ENCODE data around the gene ZNF629. TPM values are rescaled to one million over a fixed set of nuclear protein-coding genes. Genes with fewer than 3 reads are reported as not detected.

Gene ZNF629
- polyA plus RNA-seq, 1 donor: 12.3 TPM

DNA sequence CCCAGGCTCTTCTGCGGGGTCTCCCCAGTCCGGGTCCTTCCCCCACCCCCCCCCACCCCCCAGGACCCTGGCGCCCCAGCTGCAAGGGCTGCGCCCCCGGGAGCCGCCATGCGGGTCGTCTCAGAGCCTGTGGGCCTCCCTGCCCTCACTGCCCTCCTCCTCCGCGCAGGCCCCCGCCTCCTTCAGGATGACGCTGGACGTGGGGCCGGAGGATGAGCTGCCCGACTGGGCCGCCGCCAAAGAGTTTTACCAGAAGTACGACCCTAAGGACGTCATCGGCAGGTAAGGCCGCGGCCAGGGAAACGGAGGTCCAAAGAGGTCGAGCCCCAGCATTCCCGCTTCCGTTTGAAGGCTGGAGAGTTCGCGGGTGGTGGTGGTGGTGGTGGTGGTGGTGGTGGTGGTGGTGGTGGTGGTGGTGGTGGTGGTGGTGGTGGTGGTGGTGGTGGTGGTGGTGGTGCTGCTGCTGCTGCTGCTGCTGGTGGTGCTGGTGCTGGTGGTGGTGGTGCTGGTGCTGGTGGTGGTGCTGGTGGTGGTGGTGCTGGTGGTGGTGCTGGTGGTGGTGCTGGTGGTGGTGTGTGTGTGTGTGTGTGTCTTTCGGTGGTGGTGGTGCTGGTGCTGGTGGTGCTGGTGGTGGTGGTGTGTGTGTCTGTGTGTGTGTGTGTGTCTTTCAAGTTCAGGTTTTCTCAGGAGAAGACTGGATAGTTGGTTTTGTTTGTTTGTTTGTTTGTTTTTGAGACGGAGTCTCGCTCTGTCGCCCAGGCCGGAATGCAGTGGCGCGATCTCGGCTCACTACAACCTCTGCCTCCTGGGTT is 38.2 kb downstream of the ZNF629 start:
- DNase-seq (ENCODE audit: low read depth): no peak

DNA sequence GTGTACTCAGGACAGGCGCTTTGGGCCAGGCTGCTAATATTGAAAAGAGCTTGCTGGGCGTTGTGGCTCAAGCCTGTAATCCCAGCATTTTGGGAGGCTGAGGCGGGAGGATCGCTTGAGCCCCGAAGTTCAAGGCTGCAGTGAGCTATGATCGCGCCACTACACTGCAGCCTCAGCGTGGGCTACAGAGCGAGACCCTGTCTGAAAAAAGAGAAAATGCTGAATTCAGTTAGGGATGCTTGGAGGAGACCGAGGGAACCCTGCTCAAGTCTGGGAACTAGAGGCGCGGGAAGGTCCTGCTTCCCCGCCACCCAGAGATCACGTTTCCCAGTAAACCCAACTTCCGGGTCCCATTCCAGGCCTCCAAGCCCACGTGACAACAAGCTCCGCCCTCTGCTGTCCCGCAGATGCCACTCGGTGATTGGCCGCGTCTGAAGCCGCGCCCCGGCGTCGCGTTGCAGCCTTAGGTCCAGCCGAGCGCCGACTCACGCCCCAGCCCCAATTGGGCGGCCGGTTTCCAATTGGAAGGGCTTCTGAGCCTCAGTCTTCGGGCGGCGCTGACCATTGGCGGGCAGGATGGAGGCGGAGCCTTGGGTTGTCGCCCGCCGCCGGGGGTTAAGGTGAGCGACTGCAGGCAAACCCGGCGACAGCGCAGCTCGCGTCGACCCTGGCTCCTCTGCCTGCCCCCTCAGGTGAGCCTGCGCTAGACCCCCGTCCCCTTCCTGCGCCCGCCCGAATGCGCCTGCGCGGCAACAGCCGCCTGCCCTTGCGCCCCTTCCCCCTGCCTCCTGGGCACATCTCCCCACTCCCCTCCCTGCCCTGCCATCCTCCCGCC is 39.0 kb downstream of the ZNF629 start, which contains the start of gene PHKG2:
TSS of gene PHKG2 (plus strand) at position 627 of the 835 bp plus-strand sequence. CDS start 396 bp downstream, outside the sequence.
- DNase-seq (ENCODE audit: low read depth): peak; percentile 97

DNA sequence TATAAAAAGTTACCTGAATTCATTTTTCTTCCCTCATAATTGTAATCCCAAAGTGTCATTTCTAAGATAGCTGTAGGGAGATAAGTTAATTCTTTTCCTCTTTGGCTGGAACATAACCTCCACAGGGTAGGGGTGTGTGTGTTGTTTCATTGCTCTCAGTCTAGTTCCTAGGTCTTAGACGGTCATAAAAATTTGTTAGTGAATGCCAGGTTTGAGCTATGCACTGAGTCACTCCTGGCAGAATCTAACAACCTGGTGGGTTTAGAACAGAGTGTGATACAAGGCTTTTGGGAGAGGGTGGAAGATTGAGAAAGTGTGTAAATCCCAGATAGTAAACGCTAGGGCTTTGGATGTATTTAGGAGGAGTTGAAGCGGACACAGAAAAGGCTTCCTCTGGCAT is 39.7 kb downstream of the ZNF629 start:
- DNase-seq (ENCODE audit: low read depth): no peak

DNA sequence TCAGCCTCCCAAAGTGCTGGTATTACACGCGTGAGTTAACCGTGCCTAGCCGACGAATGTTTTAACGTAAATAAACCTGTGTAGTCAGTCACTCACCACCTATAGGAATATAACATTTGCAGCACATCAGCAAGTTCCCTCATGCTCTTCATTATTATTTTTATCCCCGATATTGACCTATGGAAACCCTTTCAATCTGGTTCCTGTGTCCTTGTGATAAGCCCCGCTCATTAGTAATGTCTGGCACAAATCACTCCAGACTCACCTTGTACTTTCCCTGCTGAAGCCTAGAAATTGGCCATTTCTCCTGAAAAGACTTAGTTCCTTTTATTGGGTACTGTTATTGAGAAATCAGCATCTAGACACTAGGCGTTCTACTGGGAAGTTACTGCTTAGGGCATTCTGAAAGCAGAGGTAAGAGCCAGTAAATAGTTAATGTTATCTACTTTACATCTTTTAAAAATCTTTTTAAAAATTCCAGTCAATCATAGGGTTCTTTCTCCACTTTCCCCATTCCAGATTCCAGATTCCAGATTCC is 40.3 kb downstream of the ZNF629 start:
- DNase-seq (ENCODE audit: low read depth): no peak

- DNase-seq (ENCODE audit: low read depth): no peak
Measured at GRCh38 chr16:30745082-30745481, 41.9 kb downstream of the ZNF629 start.

DNA sequence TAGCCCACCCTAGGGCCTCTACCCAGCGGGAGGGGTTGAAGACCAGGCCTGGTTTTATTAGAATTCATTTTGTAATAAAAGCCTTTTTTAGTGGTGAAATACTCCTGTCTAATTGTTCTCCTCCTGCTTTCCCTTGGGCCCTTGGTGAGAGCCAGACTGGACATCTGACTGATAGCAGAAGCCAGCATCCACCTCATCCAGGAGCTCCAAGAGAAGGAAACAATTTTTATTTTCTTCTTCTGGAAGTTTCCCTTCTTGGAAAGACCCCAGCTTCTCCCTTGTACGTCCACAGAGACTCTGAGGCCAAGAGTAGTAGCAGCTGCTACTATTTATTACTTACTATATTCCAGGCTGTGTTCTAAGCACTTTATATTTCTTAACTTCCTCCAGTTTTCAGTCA is 42.8 kb downstream of the ZNF629 start:
- DNase-seq (ENCODE audit: low read depth): peak; percentile 90

DNA sequence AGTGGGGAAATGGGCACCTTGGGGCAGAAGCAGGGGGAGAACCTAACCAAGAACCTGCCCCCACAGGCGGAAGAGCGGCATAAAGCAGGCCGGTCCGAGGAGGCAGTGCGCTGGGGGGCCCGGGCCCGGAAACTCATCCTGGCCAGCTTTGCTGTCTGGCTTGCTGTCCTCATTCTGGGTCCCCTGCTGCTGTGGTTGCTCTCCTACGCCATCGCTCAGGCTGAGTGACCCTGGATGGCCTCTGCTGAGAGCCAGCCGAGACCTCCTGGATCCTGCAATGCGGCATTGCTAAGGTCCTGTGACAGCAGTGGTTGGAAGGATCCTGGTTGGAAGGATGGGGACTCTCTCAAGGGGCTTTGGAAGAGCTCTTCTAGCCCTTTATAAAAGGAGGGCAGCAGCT is 43.3 kb downstream of the ZNF629 start:
- DNase-seq (ENCODE audit: low read depth): no peak

GRCh38 chr16:30741461-30741914 is 45.5 kb downstream of the ZNF629 start:
- DNase-seq (ENCODE audit: low read depth): no peak

DNA sequence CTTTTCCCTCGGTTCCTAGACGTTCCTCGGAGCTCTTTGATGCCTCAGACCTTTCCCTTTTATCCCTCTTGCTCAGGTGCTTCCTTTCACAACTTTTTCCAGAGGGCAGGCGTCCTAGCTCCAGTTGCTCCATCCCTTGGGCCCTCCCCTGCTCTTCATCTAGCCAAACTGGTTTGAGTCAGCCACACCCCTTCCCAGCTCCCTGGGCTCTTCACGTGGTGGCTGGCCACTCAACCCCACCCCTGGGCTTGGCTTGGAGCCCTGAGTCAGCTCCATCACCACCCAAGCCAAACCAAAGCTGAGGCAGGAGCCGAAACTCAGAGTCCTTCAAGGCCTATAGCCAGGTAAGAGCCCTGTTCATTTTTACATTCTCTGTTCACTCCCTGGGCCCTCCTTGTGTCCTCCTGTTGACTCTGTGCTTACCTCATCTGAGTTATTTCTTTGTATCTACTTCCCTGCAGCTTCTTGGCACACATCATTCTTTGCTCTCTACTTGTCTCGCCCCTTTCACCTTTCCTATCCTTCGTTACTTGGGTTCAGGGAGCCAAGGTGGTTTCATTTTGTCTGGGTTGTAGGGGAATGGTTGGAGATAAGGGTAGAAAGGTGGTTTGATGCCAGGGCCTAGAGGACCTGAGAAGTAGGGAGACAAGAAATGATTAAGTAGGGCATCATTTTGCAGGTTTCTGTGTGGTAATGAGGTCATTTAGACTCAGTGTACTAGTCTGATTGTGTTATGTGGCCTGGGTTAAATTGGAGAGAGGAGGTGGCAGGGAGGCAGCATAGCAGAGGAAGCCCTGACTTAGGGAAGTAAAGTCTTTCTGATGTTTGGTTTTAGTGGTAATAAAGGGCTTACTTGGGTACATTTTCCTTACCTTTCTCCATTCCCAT is 46.4 kb downstream of the ZNF629 start:
- DNase-seq (ENCODE audit: low read depth): no peak

- no peak for DNase-seq (ENCODE audit: low read depth)
Measured at GRCh38 chr16:30738984-30739951, 47.7 kb downstream of the ZNF629 start.

GRCh38 chr16:30737794-30738648 is 49.0 kb downstream of the ZNF629 start:
- DNase-seq (ENCODE audit: low read depth): no peak

- no peak for DNase-seq (ENCODE audit: low read depth)
Measured at GRCh38 chr16:30736995-30737793, 49.8 kb downstream of the ZNF629 start.

GRCh38 chr16:30731411-30731810 is 55.6 kb downstream of the ZNF629 start:
- DNase-seq (ENCODE audit: low read depth): no peak

DNA sequence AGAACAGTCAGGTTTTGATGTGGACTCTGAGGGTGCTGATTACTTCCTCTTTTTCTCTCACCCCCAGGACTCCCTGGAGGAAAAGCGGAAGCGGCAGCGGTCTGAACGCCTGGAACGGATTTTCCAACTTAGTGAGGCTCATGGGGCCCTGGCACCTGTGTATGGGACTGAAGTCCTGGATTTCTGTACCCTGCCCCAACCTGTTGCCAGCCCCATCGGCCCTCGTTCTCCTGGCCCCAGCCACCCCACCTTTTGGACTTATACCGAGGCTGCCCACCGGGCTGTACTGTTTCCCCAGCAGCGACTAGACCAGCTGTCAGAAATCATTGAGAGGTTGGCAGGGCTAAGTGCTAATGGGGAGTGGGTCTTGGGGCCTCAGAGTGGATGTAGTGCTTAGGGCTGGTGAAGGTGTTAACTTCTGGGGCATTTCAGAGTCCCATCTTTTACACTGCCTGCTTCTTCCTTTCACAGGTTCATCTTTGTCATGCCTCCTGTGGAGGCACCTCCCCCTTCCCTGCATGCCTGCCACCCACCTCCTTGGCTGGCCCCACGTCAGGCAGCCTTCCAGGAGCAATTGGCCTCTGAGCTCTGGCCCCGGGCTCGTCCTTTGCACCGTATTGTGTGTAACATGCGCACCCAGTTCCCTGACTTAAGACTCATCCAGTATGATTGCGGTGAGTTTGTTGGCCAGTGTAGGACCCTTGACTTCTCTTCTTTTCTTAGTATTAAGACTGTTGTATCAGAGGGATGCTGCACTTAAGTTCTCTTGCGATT is 57.9 kb downstream of the ZNF629 start:
- DNase-seq (ENCODE audit: low read depth): no peak

Data from forelimb muscle (tissue), 1 donor.